Parathyroid adenoma (tissue), 2 donors: Measurements from ENCODE around the gene RBM34.

Experiments
- H2AFZ ChIP-seq: fragments of 300-600 bp; sonication (generic); one replicate; pipeline ENCODE4 v1.7.0; 2017; ENCODE audit warnings: antibody characterized with exemption, mild to moderate bottlenecking
- H3K27ac ChIP-seq: fragments of 300-600 bp; sonication (generic); one replicate; pipeline ENCODE4 v1.7.0; 2017
- H3K27me3 ChIP-seq: fragments of 300-600 bp; sonication (generic); one replicate; pipeline ENCODE4 v1.7.0; 2017; ENCODE audit warnings: low read length; ENCODE audit not compliant: control insufficient read depth, insufficient read depth
- H3K36me3 ChIP-seq: fragments of 300-600 bp; sonication (generic); one replicate; pipeline ENCODE4 v1.7.0; 2017; ENCODE audit warnings: low read length; ENCODE audit not compliant: control insufficient read depth, insufficient read depth
- H3K4me1 ChIP-seq: fragments of 300-600 bp; sonication (generic); one replicate; pipeline ENCODE4 v1.7.0; 2017; ENCODE audit warnings: control low read depth
- H3K4me2 ChIP-seq: fragments of 300-600 bp; sonication (generic); one replicate; pipeline ENCODE4 v1.7.0; 2017; ENCODE audit warnings: low read length
- H3K4me3 ChIP-seq: fragments of 300-600 bp; sonication (generic); one replicate; pipeline ENCODE4 v1.7.0; 2017; ENCODE audit warnings: low read depth, low read length
- H3K79me2 ChIP-seq: fragments of 300-600 bp; sonication (generic); one replicate; pipeline ENCODE4 v1.7.0; 2017; ENCODE audit warnings: control low read depth
- H3K9ac ChIP-seq: fragments of 300-600 bp; sonication (generic); one replicate; pipeline ENCODE4 v1.7.0; 2017; ENCODE audit warnings: mild to moderate bottlenecking
- H3K9me3 ChIP-seq: fragments of 300-600 bp; sonication (generic); one replicate; pipeline ENCODE4 v1.7.0; 2017; ENCODE audit warnings: low read length; ENCODE audit not compliant: control insufficient read depth
- TF ChIP-seq, protein P1 (sequence below): fragments of 300-600 bp; sonication (generic); IDR thresholded peaks from one replicate; pipeline ENCODE4 v1.7.0; 2017; ENCODE audit warnings: antibody characterized with exemption, mild to moderate bottlenecking
- donor health status: primary hyperparathyroidism.

Gene RBM34

DNA sequence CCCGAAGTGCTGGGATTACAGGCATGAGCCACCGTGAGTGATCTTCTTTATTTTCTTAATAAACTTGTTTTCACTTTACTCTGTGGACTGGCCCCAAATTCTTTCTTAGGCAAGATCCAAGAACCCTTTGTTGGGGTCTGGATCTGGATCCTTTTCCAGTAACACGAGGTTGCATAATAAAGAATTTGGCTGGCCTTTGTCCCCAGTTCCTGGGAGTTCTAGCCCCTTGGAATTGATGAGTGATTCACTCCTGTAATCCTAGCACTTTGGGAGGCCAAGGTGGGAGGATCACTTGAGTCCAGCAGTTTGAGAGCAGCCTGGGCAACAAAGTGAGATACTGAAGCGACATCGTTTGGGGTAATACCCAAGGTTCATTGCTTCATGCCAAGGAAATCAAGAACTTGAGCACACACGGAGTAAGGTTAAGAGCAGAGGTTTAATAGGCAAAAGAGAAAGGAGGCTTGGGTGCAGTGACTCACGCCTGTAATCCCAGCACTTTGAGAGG is 30.2 kb downstream of the RBM34 start:
- no peak overlapping the region for H3K9ac ChIP-seq
- no peaks in the 10 kb centered on the region for H3K4me1 ChIP-seq
- no peak overlapping the region for H3K4me3 ChIP-seq
- H3K27me3 ChIP-seq, result no peaks in the 10 kb centered on the region
- TF ChIP-seq, protein P1, sequence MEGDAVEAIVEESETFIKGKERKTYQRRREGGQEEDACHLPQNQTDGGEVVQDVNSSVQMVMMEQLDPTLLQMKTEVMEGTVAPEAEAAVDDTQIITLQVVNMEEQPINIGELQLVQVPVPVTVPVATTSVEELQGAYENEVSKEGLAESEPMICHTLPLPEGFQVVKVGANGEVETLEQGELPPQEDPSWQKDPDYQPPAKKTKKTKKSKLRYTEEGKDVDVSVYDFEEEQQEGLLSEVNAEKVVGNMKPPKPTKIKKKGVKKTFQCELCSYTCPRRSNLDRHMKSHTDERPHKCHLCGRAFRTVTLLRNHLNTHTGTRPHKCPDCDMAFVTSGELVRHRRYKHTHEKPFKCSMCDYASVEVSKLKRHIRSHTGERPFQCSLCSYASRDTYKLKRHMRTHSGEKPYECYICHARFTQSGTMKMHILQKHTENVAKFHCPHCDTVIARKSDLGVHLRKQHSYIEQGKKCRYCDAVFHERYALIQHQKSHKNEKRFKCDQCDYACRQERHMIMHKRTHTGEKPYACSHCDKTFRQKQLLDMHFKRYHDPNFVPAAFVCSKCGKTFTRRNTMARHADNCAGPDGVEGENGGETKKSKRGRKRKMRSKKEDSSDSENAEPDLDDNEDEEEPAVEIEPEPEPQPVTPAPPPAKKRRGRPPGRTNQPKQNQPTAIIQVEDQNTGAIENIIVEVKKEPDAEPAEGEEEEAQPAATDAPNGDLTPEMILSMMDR, result no peak
- no peaks in the 10 kb centered on the region for H3K9me3 ChIP-seq
- no peaks in the 10 kb centered on the region for H3K36me3 ChIP-seq
- no peak overlapping the region for H3K27ac ChIP-seq
- H3K79me2 ChIP-seq, result peaks cover 19% of the 10 kb centered on the region
- no peak overlapping the region for H2AFZ ChIP-seq
- no peak overlapping the region for H3K4me2 ChIP-seq

DNA sequence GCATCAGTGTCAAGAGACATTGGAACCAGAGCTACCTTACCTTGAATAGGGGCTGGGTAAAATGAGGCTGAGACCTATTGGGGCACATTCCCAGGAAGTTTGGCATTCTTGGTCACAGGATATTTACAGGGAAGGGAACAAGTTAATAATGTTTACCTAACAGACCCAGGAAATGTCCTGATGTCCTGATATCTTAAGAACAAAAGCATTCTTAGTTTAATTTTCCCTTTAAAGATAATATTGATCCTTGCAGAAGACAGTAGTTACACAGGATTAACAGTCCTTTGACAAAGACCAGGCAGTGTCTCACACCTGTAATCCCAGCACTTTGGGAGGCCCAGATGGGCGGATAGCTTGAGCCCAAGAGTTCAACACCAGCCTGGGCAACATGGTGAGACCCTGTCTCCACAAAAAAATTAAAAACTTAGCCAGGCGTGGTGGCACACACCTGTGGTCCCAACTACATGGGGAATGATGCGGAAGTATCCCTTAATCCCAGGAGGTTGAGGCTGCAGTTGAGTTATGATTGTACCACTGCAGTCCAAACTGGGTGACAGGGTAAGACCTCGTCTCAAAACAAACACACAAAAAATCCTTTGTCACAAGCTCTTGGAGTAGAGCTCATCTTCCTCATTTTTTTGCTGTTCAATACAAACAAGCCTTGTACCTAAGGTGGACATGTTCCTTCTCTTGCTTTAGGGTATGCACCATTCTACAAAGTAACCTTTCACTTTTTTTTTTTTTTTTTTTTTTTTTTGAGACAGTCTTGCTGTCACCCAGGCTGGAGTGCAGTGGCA is 31.1 kb downstream of the RBM34 start:
- no peak overlapping the region for H3K4me3 ChIP-seq
- no peaks in the 10 kb centered on the region for H3K4me1 ChIP-seq
- H3K36me3 ChIP-seq, result no peaks in the 10 kb centered on the region
- peaks cover 21% of the 10 kb centered on the region for H3K79me2 ChIP-seq
- H3K27me3 ChIP-seq, result no peaks in the 10 kb centered on the region
- no peak overlapping the region for H3K27ac ChIP-seq
- peak overlapping the region; percentile 89 for H2AFZ ChIP-seq
- no peak overlapping the region for H3K4me2 ChIP-seq
- no peak overlapping the region for H3K9ac ChIP-seq
- TF ChIP-seq, protein P1, result no peak
- H3K9me3 ChIP-seq, result no peaks in the 10 kb centered on the region

DNA sequence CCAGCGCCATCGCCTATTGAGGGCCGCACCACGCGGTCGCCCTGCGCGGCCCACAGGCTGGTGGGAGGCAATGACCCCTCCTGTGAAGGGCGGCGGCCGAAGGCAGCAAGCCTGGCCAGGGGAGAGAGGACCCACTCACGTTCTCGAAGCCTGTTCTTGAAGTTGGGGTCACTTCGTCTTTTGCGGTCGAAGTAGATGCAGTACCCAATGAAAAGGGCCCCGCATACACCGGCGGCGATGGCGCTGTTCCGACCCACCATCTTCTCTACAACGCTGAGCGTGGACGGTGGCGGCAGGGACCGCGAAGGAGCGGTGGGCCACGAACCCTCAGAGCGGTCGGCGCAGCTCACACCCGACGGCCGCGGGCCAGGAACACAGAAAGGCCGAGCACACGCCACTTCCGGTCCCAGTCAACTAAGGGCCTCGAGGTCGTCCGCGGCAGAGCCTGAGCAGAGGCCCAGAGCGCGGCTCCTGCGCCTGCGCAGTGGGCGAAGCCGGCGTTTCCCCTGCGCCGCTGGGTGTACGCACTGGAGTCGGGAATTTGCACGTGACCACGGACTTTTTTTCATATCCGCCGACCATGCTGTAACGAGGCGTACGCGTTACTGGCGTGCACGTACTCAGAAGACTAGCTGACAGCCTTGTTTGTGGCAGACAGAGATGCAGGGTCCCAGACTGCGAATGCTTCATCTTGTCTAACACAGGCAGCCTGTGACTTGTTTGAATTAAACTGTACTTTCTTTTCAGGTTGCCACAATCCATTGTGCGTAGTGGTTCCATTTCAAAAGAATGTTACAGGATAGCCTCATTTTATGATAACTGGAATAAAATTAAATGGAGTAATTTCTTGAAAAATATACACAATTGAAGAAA is 32.4 kb downstream of the RBM34 start, which contains the start of gene TOMM20:
Gene TOMM20 (minus strand): TSS at position 382 of the 873 bp plus-strand sequence. CDS start 122 bp downstream, at position 260.
- Histone ChIP-seq H3K9ac (peak within 1 kb of the TSS; percentile 67), H3K36me3 (no peaks in the 10 kb centered on the region), H3K4me1 (peaks cover under 1% of the 10 kb centered on the region), H3K79me2 (peaks cover 23% of the 10 kb centered on the region), H3K27ac (peak within 1 kb of the TSS; percentile 75), H2AFZ (peak within 1 kb of the TSS; percentile 89), H3K4me2 (peak within 1 kb of the TSS; percentile 69), H3K9me3 (no peaks in the 10 kb centered on the region), H3K4me3 (peak within 1 kb of the TSS; percentile 79), H3K27me3 (no peaks in the 10 kb centered on the region)
- TF ChIP-seq, protein P1, result no peak

GRCh38 chr1:235127732-235128455 is 33.2 kb downstream of the RBM34 start:
- H3K9me3 ChIP-seq, result no peaks in the 10 kb centered on the region
- no peaks in the 10 kb centered on the region for H3K36me3 ChIP-seq
- peak overlapping the region; percentile 75 for H3K27ac ChIP-seq
- H3K4me1 ChIP-seq, result peaks cover 2% of the 10 kb centered on the region
- TF ChIP-seq, protein P1, result no peak
- H3K4me2 ChIP-seq, result peak overlapping the region; percentile 69
- peak overlapping the region; percentile 89 for H2AFZ ChIP-seq
- H3K27me3 ChIP-seq, result no peaks in the 10 kb centered on the region
- peaks cover 23% of the 10 kb centered on the region for H3K79me2 ChIP-seq
- H3K4me3 ChIP-seq, result peak overlapping the region; percentile 79
- H3K9ac ChIP-seq, result peak overlapping the region; percentile 67
